ENCODE results near the gene ABCC4.

Gene ABCC4

DNA sequence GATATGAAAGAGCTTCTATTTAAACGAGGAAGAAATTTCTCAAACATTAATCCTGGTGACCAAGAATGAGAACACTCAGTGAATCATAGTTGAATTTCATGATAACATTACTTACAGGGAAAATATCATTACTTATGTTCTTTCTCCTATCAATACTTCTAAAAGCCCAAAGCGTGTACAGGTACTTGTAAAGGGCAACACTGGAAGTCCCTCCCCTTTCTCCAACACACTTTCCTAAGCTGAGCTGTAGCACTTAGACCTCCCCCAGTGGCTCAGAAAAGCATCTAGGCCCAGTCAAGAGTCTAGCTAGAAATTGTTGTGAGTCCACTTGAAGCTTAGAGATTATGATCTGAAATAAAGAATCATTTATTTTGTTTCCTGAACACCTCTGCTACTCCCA lies 150.7 kb downstream of the ABCC4 start:
- no peak for DNase-seq

DNA sequence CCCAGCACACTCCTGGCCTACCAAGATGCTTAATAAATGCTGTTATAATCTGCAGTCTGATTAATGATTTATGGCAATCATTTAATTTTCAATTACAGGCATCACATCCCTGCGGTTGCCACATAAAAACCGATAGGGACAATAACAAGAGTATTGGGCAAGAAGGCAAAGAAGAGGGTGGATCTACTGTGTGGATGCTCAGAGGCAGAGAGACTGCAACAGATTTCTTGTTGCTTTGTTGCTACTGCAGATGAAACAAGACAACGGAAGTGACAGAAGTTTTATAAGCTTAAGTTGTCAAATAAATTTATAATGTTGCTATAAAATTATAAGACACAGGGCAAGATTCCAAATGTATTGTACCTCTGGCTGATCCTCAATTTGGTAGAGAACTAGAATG lies 154.8 kb downstream of the ABCC4 start:
- DNase-seq = no peak

DNA sequence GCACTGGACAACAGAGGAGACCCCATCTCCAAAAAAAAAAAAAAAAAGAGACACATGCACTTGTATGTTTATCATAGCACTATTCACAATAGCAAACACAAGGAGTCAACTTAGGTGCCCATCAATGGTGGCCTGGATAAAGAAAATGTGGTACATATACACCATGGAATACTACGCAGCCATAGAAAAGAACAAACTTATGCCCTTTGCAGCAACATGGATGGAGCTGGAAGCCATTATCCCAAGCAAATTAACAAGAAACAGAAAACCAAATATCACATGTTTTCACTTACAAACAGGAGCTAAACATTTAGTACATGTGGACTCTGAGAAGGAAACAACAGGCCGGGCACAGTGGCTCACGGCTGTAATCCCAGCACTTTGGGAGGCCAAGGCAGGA lies 155.7 kb downstream of the ABCC4 start:
- DNase-seq = no peak

DNA sequence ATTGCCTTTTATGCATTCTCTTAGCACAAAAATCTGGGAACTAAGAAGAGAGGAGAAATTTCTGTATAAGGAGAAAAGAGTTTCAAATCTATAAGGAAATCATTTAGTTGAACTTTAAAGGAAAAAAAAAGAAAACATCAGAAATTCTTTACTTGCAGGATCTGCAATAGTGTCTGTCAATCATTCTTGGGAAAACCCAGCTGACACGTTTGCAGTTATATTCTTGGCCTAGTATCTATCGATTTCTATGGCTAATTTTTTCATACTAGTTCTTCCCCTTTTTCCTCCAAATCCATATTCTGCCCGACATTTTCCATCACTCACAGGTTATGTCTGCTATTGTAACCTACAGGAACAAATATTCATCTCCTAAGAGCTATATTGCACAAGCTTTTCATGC lies 160.7 kb downstream of the ABCC4 start:
- no peak for DNase-seq

DNA sequence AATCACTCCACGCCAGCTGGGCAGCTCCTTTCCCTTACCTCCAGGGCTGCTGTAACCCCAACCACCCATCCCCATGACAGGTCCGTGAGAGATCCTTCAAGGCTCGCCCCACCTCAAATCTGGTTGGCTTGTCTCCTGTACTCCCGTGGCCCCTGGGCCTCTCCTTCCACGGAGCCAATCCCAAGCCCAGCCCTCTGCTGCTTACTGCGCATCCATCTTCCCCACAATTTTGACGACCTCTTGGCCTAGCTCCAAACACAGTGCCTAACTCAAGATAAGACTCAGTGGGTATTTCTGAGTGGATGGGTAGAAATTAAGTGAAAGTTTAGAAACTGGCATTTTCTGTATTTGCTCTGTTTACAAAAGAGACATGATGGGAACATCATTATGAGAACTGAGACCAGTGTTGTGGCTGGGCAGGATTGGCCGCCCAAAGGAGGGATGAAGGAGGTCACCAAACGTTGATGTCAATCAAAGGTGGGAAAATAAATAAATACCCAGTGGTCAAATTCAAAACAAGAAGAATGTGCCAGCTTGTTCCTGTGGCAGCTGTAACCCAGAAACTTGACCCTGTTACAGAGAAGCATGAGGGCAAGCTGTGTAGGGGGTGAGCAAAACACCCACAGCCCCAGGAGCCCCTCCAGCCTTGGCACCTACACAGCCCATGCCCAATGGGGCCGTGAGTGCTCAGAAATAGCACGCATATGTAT lies 162.2 kb downstream of the ABCC4 start:
- DNase-seq = no peak

DNA sequence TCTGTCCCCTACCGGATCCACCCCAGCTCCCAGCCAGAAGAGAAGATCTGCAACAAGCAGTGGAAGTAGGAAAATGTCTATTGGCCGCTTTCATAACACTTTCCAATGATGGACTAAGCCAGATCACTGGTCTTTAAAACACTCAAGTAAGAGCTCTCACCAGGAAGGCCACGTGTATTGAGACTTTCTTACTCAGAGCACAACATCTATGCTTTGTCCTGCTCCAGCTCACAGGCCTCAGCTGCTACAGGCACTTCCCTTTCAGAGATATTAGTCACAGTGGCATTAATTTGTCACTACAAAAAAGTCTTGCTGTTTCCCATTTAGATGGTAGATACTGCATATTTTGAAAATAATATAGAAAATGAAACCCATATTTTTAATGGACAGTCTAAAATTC lies 164.2 kb downstream of the ABCC4 start:
- DNase-seq = no peak

- no peak for DNase-seq
Observed at GRCh38 chr13:95136638-95137037, 164.6 kb downstream of the ABCC4 start.

- DNase-seq = no peak
Observed at GRCh38 chr13:95133498-95133897, 167.8 kb downstream of the ABCC4 start.

- no peak for DNase-seq
Observed at GRCh38 chr13:95129004-95129403, 172.2 kb downstream of the ABCC4 start.

- no peak for DNase-seq
Observed at GRCh38 chr13:95128045-95128643, 173.1 kb downstream of the ABCC4 start.

- DNase-seq = no peak
Observed at GRCh38 chr13:95124959-95125358, 176.3 kb downstream of the ABCC4 start.

GRCh38 chr13:95123726-95124125 lies 177.5 kb downstream of the ABCC4 start:
- DNase-seq = no peak

- no peak for DNase-seq
Observed at GRCh38 chr13:95122063-95122462, 179.2 kb downstream of the ABCC4 start.

- DNase-seq = no peak
Observed at GRCh38 chr13:95121516-95121915, 179.7 kb downstream of the ABCC4 start.

DNA sequence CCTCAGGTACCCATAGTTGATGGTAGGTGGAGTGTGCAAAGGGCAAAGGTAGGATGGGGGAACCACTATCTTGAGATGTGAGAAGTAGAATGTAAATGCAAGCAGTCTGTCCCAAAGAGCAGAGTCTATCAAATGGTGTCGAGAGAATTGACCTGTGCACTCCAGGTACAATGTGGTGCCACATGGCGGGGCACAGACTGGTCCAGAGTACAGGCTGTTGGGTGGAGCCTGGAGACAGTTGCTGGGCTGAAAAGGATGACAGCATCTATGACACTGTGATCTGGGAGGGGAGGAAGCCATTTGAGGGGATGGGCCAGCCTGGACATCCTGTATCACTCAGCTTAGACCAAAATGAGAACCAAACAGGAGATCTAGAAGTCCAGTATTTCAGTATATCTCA lies 180.6 kb downstream of the ABCC4 start:
- no peak for DNase-seq

- DNase-seq = no peak
Observed at GRCh38 chr13:95118541-95119324, 182.5 kb downstream of the ABCC4 start.

- DNase-seq = no peak
Observed at GRCh38 chr13:95117092-95117491, 184.2 kb downstream of the ABCC4 start.

DNA sequence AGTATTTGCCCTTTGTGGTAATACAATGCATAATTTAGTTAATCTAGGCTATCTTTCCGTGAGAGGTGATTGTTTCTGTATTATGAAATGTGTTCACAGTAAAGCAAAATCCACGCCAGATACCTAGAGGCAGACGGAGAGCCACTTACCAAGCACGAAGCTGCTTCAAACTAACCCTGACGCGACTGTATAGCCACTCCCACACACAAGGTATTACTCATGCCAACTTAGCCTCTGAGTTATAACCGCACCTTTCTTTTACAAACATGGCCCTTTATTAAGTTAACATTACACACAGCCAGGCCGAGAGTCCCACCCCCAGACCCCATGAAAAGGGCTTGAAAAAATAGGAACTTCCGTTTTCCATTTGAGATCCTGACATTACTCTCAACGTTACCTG lies 185.7 kb downstream of the ABCC4 start:
- DNase-seq = no peak

- no peak for DNase-seq
Observed at GRCh38 chr13:95113601-95114000, 187.7 kb downstream of the ABCC4 start.

DNA sequence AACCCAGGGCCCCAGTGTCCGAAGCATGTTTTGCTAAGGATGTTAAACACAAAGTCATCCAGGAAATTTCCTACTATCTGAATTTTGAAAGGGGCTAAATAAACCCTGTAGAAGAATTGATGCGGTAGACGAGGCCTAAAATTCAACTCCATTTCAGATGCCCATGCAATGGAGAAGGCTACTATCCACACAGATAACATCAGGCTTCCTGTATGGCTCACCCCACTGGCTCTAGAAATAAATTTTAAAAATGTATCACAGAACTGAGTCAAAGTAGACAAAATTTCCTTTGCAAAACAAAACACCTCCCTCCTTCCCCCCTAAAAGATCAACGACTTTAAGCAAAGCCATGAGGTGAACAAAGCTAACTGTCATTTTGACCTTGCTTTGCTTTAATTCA lies 188.4 kb downstream of the ABCC4 start:
- no peak for DNase-seq

GRCh38 chr13:95111608-95112007 lies 189.6 kb downstream of the ABCC4 start:
- no peak for DNase-seq

DNA sequence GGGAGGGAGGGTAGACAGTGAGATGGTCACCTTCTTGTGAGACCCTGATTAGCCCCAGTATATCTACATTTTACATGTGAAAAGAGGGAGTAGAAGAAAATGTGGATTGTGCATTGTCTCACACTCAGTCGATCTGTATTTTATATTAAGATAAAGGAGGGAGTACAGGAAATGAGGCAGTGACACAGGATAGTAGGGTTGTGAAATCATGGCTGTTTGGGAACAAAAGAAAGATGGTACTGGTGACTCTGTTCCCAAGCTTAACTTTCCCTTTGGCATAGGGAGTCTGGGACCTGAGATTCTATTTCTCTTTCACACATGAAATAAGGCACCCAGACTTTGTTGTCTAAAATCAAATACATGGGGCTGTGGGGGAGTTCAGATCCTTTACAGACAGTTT lies 194.7 kb downstream of the ABCC4 start:
- DNase-seq = no peak

- no peak for DNase-seq
Observed at GRCh38 chr13:95100525-95101433, 200.5 kb downstream of the ABCC4 start.
